Astrocyte of the spinal cord (primary cell): ENCODE data around the gene CTBS.
A peak's percentile ranks its signal among the peaks of the same experiment; 100 is the strongest.

Source experiments
- DNase-seq: peaks from one replicate; pipeline ENCODE4 v3.0.0; 2011; ENCODE audit warnings: low read depth, low spot score
- H3K4me3 ChIP-seq: 2 replicates; pipeline ENCODE4 v1.5.1; 2011; ENCODE audit warnings: low read depth, mild to moderate bottlenecking, low read length, moderate library complexity
- in situ Hi-C: cut with HindIII; loops from 2 replicates; pipeline ENCODE4 v1.10.0; 2017; ENCODE audit warnings: low sequenced_read_pairs
- TF ChIP-seq, protein P1 (sequence below): IDR thresholded peaks from 2 replicates; pipeline ENCODE4 v1.5.1; 2012; ENCODE audit warnings: low read depth, mild to moderate bottlenecking, low read length, inconsistent platforms

The CTBS gene

DNA sequence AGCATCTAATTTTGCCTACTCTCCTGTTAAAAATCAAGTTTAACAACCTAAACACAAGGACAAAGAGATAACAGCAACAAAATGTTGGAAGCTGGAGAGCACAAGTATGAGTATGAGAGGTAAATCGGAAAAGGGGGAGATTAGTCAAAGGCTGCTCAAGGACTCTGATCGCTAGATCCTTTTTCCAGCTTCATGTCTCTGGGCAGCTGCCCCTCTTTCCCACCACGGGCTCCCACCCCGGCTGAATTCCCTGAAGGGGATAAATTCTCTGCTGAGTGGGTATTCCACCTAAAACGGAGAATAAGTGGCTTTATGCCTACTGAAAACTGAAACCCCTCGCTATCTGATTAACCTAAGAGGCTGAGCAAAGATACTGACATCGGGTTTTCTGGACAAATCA is 696 bp upstream of the CTBS start:
- H3K4me3 ChIP-seq: peak overlapping the region; percentile 70
- TF ChIP-seq, protein P1, sequence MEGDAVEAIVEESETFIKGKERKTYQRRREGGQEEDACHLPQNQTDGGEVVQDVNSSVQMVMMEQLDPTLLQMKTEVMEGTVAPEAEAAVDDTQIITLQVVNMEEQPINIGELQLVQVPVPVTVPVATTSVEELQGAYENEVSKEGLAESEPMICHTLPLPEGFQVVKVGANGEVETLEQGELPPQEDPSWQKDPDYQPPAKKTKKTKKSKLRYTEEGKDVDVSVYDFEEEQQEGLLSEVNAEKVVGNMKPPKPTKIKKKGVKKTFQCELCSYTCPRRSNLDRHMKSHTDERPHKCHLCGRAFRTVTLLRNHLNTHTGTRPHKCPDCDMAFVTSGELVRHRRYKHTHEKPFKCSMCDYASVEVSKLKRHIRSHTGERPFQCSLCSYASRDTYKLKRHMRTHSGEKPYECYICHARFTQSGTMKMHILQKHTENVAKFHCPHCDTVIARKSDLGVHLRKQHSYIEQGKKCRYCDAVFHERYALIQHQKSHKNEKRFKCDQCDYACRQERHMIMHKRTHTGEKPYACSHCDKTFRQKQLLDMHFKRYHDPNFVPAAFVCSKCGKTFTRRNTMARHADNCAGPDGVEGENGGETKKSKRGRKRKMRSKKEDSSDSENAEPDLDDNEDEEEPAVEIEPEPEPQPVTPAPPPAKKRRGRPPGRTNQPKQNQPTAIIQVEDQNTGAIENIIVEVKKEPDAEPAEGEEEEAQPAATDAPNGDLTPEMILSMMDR: no peak
- in situ Hi-C loops: no loop called here
- no peak for DNase-seq

DNA sequence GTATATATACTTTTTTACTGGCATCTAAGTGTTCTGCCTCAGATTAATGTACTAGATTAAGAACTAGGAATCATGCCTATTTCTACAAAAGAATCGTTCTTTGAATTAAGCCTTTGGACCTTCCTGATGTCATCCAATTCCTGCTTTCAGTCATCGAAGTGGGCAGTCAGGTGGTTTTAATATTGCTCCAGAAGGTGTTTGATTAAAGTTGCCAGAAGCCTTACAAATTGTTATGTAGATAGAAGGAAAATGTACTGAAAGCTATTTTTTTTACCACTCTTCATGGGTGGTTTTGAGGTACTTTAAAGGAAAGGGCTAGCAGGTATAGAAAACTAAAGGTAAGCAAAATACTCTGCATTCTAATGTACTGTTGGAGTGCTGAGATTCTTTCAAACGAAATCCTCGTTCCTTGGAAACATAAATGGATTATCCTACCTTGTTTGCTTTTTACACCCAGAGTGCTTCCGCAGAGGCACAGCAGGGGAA is 716 bp downstream of the CTBS start:
- TF ChIP-seq, protein P1: no peak
- peak overlapping the region; percentile 70 for H3K4me3 ChIP-seq
- no peak for DNase-seq
- in situ Hi-C loops: no loop called here

DNA sequence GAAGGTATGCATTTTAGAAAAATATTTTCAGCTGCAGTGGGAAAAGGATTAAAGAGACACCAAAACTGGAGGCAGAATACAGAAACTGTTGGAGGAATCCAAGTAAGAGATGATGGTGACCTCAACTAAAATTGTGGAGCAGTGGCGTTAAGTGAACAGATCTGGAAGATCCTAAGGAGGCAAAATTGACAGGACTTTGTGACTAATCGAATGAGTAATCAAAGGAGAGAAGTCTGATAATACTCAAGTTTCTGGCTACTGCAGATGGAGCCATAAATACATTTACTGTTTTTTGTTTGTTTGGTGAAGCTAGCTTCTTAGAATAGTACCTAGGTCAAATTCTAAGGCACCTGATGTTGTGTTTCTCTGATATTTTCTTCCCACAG is 3.1 kb downstream of the CTBS start:
- in situ Hi-C loops: no loop called here
- peak; percentile 20 for DNase-seq
- no peak overlapping the region for H3K4me3 ChIP-seq
- TF ChIP-seq, protein P1: no peak

DNA sequence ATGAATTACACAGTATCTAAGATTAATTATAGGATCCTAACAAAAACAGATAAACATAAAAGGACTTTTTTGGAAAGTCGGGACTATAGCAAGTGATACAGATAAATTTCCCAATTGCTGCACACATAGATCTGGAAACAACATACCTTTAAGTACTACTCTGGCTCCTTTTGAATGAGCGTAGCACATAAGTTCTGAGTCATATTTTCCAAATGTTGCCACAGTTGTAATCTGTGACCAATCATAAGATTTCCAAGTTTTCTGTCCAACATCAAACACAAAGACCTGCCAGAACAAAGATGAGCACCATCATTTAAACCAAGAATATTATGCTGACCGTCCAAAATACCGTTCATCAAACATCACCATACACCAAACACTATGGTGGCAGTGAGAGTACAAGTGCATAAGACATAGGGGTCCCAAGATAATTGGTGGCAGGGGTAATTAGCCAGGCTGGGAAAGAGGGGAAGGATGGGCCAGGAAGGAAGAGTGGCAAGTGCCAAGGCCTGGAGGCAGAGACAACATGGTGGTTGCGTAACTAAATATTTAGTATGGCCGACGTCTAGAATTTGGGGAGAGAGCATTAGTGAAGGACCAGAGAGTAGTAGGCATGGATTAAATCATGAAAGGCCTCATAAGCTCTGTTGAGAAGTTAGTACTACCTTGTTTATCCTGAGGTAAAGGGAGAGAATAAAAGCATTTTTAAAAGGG is 3.6 kb downstream of the CTBS start:
- H3K4me3 ChIP-seq: no peak overlapping the region
- TF ChIP-seq, protein P1: no peak
- in situ Hi-C loops: no loop called here
- peak; percentile 53 for DNase-seq

DNA sequence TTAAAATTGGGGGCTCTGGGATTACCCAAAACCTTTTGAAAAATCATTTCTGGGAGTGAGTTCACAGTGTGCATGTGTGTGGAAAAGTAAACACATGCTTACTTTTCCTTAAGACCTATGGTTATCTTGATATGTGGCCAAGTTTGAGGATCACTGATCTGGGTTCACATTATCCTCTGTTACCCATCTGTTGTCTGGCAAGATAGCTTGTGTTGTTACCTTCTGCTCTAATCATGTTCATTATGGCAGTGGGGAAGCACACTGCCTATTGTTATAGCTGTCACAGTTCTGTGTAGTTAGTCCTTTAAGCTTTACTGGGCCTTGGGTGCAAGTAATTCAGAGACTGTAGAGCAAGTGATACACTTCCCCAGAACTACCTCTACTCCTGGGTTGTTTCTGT is 5.0 kb downstream of the CTBS start:
- TF ChIP-seq, protein P1: no peak
- no peak for DNase-seq
- no peak overlapping the region for H3K4me3 ChIP-seq
- in situ Hi-C loops: no loop called here

DNA sequence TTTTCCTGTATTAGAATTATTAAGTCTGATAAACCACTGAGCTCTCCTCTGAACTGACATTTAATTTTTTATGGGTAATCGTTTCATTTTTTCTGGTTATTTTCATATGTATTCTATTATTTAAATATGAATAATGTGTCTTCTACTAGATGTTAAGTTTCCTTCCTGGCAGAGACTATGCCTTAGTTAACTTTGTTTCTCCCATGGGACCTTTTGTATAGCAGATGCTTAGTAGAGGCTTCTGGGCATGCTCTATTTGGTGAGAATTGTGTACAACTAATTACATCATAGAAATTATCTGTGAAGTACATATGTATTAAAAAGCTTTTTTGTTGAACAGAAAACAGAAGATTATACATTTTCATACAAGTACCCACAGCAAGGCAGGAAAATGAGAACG is 23.4 kb downstream of the CTBS start:
- TF ChIP-seq, protein P1: no peak
- no peak for DNase-seq
- H3K4me3 ChIP-seq: no peak overlapping the region
- in situ Hi-C loops: no loop called here
